ENCODE measurements around the gene MARK4.

DNA sequence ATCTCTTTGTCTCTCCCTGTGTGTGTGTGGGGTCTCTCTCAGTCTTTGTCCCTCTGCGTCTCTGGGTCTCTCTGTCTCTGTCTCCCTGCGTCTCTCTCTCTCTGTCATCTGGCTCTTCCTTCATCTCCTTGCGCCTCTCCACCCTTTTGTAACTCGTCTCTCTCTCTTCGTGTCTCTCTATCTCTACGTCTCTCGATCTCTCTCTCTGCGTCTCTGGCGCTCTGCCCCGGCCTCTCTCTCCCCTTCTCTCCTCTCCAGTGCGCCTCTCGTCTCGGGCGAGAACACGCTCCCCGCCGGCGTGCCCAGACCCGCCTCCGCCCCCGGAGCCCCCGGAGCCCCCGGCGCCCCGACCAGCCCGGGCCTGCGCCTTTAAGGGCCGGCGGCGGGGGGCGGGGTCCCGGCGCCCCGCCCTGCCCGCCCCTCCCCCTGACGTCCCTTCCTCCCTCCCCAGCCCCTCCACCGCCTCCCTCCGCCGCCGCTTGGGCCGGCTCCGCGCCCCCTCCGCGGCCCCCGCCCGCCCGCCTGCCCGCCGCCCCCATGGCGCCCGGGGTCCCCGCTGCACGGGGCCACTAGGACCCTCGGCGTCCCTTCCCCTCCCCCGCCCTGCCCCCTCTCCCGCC is at the start of gene MARK4:
- TF ChIP-seq, protein P1, sequence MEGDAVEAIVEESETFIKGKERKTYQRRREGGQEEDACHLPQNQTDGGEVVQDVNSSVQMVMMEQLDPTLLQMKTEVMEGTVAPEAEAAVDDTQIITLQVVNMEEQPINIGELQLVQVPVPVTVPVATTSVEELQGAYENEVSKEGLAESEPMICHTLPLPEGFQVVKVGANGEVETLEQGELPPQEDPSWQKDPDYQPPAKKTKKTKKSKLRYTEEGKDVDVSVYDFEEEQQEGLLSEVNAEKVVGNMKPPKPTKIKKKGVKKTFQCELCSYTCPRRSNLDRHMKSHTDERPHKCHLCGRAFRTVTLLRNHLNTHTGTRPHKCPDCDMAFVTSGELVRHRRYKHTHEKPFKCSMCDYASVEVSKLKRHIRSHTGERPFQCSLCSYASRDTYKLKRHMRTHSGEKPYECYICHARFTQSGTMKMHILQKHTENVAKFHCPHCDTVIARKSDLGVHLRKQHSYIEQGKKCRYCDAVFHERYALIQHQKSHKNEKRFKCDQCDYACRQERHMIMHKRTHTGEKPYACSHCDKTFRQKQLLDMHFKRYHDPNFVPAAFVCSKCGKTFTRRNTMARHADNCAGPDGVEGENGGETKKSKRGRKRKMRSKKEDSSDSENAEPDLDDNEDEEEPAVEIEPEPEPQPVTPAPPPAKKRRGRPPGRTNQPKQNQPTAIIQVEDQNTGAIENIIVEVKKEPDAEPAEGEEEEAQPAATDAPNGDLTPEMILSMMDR (conservative IDR thresholded peaks at IDR 0.05): no peak
- no peak for TF ChIP-seq EZH2 (IDR thresholded peaks at IDR 0.05; ENCODE audit: low read depth)
